Bronchial epithelial cell (primary cell): ENCODE results near the gene FAM153A. TPM values are rescaled to one million over a fixed set of nuclear protein-coding genes. Genes with fewer than 3 reads are reported as not detected.
"Not testable (repeated sequence)": the region's sequence is repeated elsewhere in the genome, so short reads cannot be mapped to it uniquely, and the experiment has no call there.

Source experiments
- DNase-seq: peaks from one replicate; pipeline ENCODE4 v3.0.0-alpha.2; 2010; ENCODE audit warnings: low read depth
- FAIRE-seq: peaks from 2 replicates; lab custom pipeline; 2011; peaks lifted over from hg19 to GRCh38; lab: Jason Lieb, UNC
- H3K27me3 ChIP-seq: 2 replicates; pipeline ENCODE4 v1.5.1; 2011; ENCODE audit warnings: low read length; ENCODE audit not compliant: control insufficient read depth, insufficient read depth
- H3K36me3 ChIP-seq: 2 replicates; pipeline ENCODE4 v1.5.1; 2011; ENCODE audit warnings: low read length; ENCODE audit not compliant: control insufficient read depth, insufficient read depth
- H3K4me3 ChIP-seq: 2 replicates; pipeline ENCODE4 v1.5.1; 2011; ENCODE audit warnings: mild to moderate bottlenecking, low read depth, low read length, control low read depth
- total RNA-seq: library from RNA; depleted of rRNA; stranded (reverse); fragments of >200 nt; gene quantifications from 2 replicates; pipeline ENCODE4 v1.2.1, GENCODE V29; 2014

The FAM153A gene
- 0.26 and 0.64 TPM in 2 replicates for total RNA-seq

GRCh38 chr5:177782792-177783633 lies at the start of gene FAM153A:
Gene FAM153A, minus strand, starts transcription at chr5:177782899.
- not testable (repeated sequence) for H3K27me3 ChIP-seq, DNase-seq, FAIRE-seq, H3K36me3 ChIP-seq
- peak within 1 kb of the TSS; percentile 18 for H3K4me3 ChIP-seq

GRCh38 chr5:177832287-177832686 lies 49.6 kb upstream of the FAM153A start:
- not testable (repeated sequence) for H3K27me3 ChIP-seq, H3K4me3 ChIP-seq, DNase-seq, H3K36me3 ChIP-seq
- peak; percentile 72 for FAIRE-seq

GRCh38 chr5:177826073-177826472 lies 43.4 kb upstream of the FAM153A start:
- H3K27me3 ChIP-seq, FAIRE-seq, H3K36me3 ChIP-seq, H3K4me3 ChIP-seq, DNase-seq: not testable (repeated sequence)

- not testable (repeated sequence) for DNase-seq, H3K36me3 ChIP-seq, H3K27me3 ChIP-seq, H3K4me3 ChIP-seq
- peak; percentile 32 for FAIRE-seq
Measured at GRCh38 chr5:177824776-177825175, 42.1 kb upstream of the FAM153A start.

- H3K4me3 ChIP-seq, H3K36me3 ChIP-seq, FAIRE-seq, DNase-seq, H3K27me3 ChIP-seq: not testable (repeated sequence)
Measured at GRCh38 chr5:177822489-177822888, 39.8 kb upstream of the FAM153A start.

GRCh38 chr5:177819664-177820063 lies 37.0 kb upstream of the FAM153A start:
- not testable (repeated sequence) for H3K36me3 ChIP-seq, H3K27me3 ChIP-seq, FAIRE-seq, DNase-seq, H3K4me3 ChIP-seq

- not testable (repeated sequence) for H3K36me3 ChIP-seq, H3K4me3 ChIP-seq, FAIRE-seq, H3K27me3 ChIP-seq, DNase-seq
Measured at GRCh38 chr5:177812814-177813425, 30.2 kb upstream of the FAM153A start.

- H3K4me3 ChIP-seq, H3K36me3 ChIP-seq, DNase-seq, H3K27me3 ChIP-seq, FAIRE-seq: not testable (repeated sequence)
Measured at GRCh38 chr5:177812160-177812743, 29.6 kb upstream of the FAM153A start.

- not testable (repeated sequence) for H3K4me3 ChIP-seq, H3K36me3 ChIP-seq, H3K27me3 ChIP-seq, DNase-seq
- FAIRE-seq: peak; percentile 97
Measured at GRCh38 chr5:177809209-177809913, 26.7 kb upstream of the FAM153A start.

GRCh38 chr5:177808420-177808819 lies 25.7 kb upstream of the FAM153A start:
- not testable (repeated sequence) for H3K4me3 ChIP-seq, DNase-seq, H3K27me3 ChIP-seq, H3K36me3 ChIP-seq, FAIRE-seq

GRCh38 chr5:177807265-177807664 lies 24.6 kb upstream of the FAM153A start:
- DNase-seq, H3K4me3 ChIP-seq, H3K27me3 ChIP-seq, H3K36me3 ChIP-seq: not testable (repeated sequence)
- FAIRE-seq: peak; percentile 13

- FAIRE-seq (peak; percentile 99), DNase-seq (peak; percentile 59)
Measured at GRCh38 chr5:177801427-177801826, 18.7 kb upstream of the FAM153A start.

GRCh38 chr5:177798237-177798840 lies 15.6 kb upstream of the FAM153A start:
- not testable (repeated sequence) for H3K27me3 ChIP-seq, FAIRE-seq, H3K4me3 ChIP-seq, H3K36me3 ChIP-seq, DNase-seq

More at GRCh38 chr5:177801427-177801826, 18.7 kb upstream of the FAM153A start:
- not testable (repeated sequence) for H3K27me3 ChIP-seq, H3K4me3 ChIP-seq, H3K36me3 ChIP-seq
